K562 (cell line): ENCODE data around the gene TLCD5. TPM values are rescaled to one million over a fixed set of nuclear protein-coding genes. Genes with fewer than 3 reads are reported as not detected.

Experiments
- ATAC-seq: fragments of 200-7000 bp; cut with Tn5 transposase; 3 replicates; pipeline ENCODE4 v1.9.1; 2020; ENCODE audit warnings: moderate library complexity
- BruUV-seq: library from RNA; stranded (reverse); fragments of 400-500 nt; replicated peaks from 2 replicates; lab custom pipeline; 2021; lab: Mats Ljungman, UMichigan
- CTCF ChIA-PET: fragments of 300-600 bp; formaldehyde crosslinking; extraction: SDS; loops from one replicate; lab custom pipeline; 2021; ENCODE audit warnings: low intra/inter-chr PET ratio; lab: Yijun Ruan, JAX
- POLR2A ChIA-PET: fragments of 300-600, 350-650 bp; sonication (Branson Sonifier 250); formaldehyde crosslinking; extraction: SDS; loops from one replicate; lab custom pipeline; 2021; ENCODE audit warnings: antibody characterized with exemption, inconsistent platforms; lab: Yijun Ruan, JAX
- DNase-seq, 4 experiments: peaks; one replicate each; pipeline versions ENCODE4 v3.0.0 to v3.0.0-alpha.2; 2011 to 2018; ENCODE audit warnings: low spot score in 3 of 4, mixed read lengths in 3 of 4; ENCODE audit errors: extremely low read depth in 1 of 4
- FAIRE-seq: peaks from 2 replicates; lab custom pipeline; 2011; peaks lifted over from hg19 to GRCh38; lab: Jason Lieb, UNC
- H2AFZ ChIP-seq: 2 replicates; pipeline ENCODE4 v1.6.0; 2011; ENCODE audit warnings: low read depth, low read length, control low read depth, inconsistent platforms
- H3K27ac ChIP-seq: fragments of 200-600 bp; 3 replicates; pipeline ENCODE4 v1.8.0; 2011; ENCODE audit warnings: low read depth, mild to moderate bottlenecking, control low read depth, inconsistent platforms, low read length, moderate library complexity, mixed read lengths; ENCODE audit errors: extremely low read depth
- H3K27me3 ChIP-seq, 2 experiments: fragments of 300-600 bp in 1 of 2; 2 replicates in 1 of 2; 3 replicates in 1 of 2; pipeline versions ENCODE4 v1.6.0 to v1.8.0; 2011; ENCODE audit warnings: inconsistent platforms in 2 of 2, low read length in 2 of 2, mild to moderate bottlenecking in 1 of 2, mixed read lengths in 1 of 2, moderate library complexity in 1 of 2; ENCODE audit not compliant: control insufficient read depth in 2 of 2, insufficient read depth in 2 of 2
- H3K36me3 ChIP-seq: fragments of 300-600 bp; 3 replicates; pipeline ENCODE4 v1.8.0; 2011; ENCODE audit warnings: mild to moderate bottlenecking, low read length, inconsistent platforms; ENCODE audit not compliant: control insufficient read depth, insufficient read depth
- H3K4me1 ChIP-seq, 2 experiments: fragments of 200-600 bp in 1 of 2; replicated peaks in 1 of 2; 2 replicates in 1 of 2; 3 replicates in 1 of 2; pipeline versions ENCODE4 v1.5.1 to v1.8.0; 2011; ENCODE audit warnings: inconsistent platforms in 2 of 2, low read length in 2 of 2, mild to moderate bottlenecking in 1 of 2, mixed read lengths in 1 of 2, moderate library complexity in 1 of 2; ENCODE audit not compliant: control insufficient read depth in 2 of 2, insufficient read depth in 2 of 2
- H3K4me2 ChIP-seq: 2 replicates; pipeline ENCODE4 v1.6.1; 2011; ENCODE audit warnings: low read length, control low read depth, inconsistent platforms, mixed read lengths; ENCODE audit not compliant: insufficient read depth
- H3K4me3 ChIP-seq: fragments of 200-600 bp; sonication (generic), shearing (Covaris generic); 2 replicates; pipeline ENCODE4 v1.5.1; 2016; ENCODE audit warnings: control low read depth, inconsistent platforms
- H3K79me2 ChIP-seq: fragments of 200-600 bp; 3 replicates; pipeline ENCODE4 v1.8.0; 2011; ENCODE audit warnings: low read length, inconsistent platforms; ENCODE audit not compliant: control insufficient read depth, insufficient read depth
- H3K9ac ChIP-seq, 2 experiments: 2 replicates each; pipeline versions ENCODE4 v1.6.0 to v1.6.1; 2011; ENCODE audit warnings: low read depth in 2 of 2, low read length in 2 of 2, control low read depth in 1 of 2, inconsistent platforms in 1 of 2, mild to moderate bottlenecking in 1 of 2, mixed read lengths in 1 of 2; ENCODE audit not compliant: insufficient read depth in 1 of 2
- H3K9me1 ChIP-seq: one replicate; pipeline ENCODE4 v1.6.0; 2011; ENCODE audit warnings: inconsistent platforms, mild to moderate bottlenecking, low read length, moderate library complexity; ENCODE audit not compliant: control insufficient read depth, insufficient read depth
- H3K9me3 ChIP-seq: replicated peaks from 2 replicates; pipeline ENCODE4 v1.5.1; 2011; ENCODE audit warnings: low read depth, low read length, inconsistent platforms; ENCODE audit not compliant: control insufficient read depth, insufficient read depth
- H4K20me1 ChIP-seq: replicated peaks from 2 replicates; pipeline ENCODE4 v1.6.1; 2011; ENCODE audit warnings: low read length, inconsistent platforms, mixed read lengths; ENCODE audit not compliant: control insufficient read depth, insufficient read depth
- PBX2 ChIP-seq, 2 experiments: IDR thresholded peaks in 1 of 2; conservative IDR thresholded peaks in 1 of 2; 2 replicates each; pipeline ENCODE4 v1.6.1; 2016; ENCODE audit warnings: low read depth in 2 of 2, mild to moderate bottlenecking in 1 of 2, missing compliant biosample characterization in 1 of 2, missing genetic modification characterization in 1 of 2, moderate library complexity in 1 of 2
- RREB1 ChIP-seq: fragments of 250-450 bp; sonication (Bioruptor Pico); IDR thresholded peaks from 2 replicates; pipeline ENCODE4 v1.4.0; 2020
- TAF9B ChIP-seq: fragments of 450-650 bp; IDR thresholded peaks from 2 replicates; pipeline ENCODE4 v1.6.1; 2018; ENCODE audit warnings: mild to moderate bottlenecking; ENCODE audit not compliant: partially characterized antibody
- WGBS: fragments of 100-300 bp; shearing (Covaris generic); methylation state at CpG from one replicate; pipeline ENCODE4 v1.1.6; 2016; ENCODE audit warnings: low coverage, mixed read lengths; ENCODE audit not compliant: insufficient coverage; ENCODE audit errors: missing lambda C conversion rate; 5-methylcytosine and 5-hydroxymethylcytosine counted together
- in situ Hi-C: fragments of 300-500 bp; cut with MboI; formaldehyde crosslinking; loops from 4 replicates; pipeline ENCODE4 v1.15.0; 2018; ENCODE audit warnings: inconsistent platforms, mixed read lengths
- intact Hi-C: fragments of 100-400 bp; cut with micrococcal nuclease; formaldehyde crosslinking; loops from 2 replicates; pipeline ENCODE4 v1.14.2; 2022
- polyA plus RNA-seq, 8 experiments: library from polyadenylated mRNA; depleted of rRNA in 4 of 8; stranded (reverse) in 5 of 8; unstranded in 3 of 8; fragments of >200 nt; fragmentation: Nextera tagmentation in 2 of 8; fragmentation: Illumina TruSeq in 1 of 8; extraction: Ambion mirVana in 2 of 8; extraction: Trizol in 1 of 8; gene quantifications; 2 replicates each; pipeline versions ENCODE4 v1.2.1 to v1.2.3, GENCODE V29; 2011 to 2014; ENCODE audit warnings: inconsistent platforms in 1 of 8, missing spikeins in 1 of 8
- total RNA-seq, 7 experiments: library from RNA; depleted of rRNA in 6 of 7; stranded (reverse); fragments of >200 nt in 6 of 7; fragmentation: Illumina TruSeq in 2 of 7; extraction: Trizol in 2 of 7; gene quantifications; 2 replicates each; pipeline versions ENCODE4 v1.2.1 to v1.2.3, GENCODE V29; 2011 to 2021; ENCODE audit warnings: low replicate concordance in 1 of 7
- TF ChIP-seq, protein P1 (sequence below): fragments of 250-450 bp; sonication (Bioruptor Pico); IDR thresholded peaks from 2 replicates; pipeline ENCODE4 v1.8.0; 2022; ENCODE audit warnings: inconsistent platforms
- TF ChIP-seq, protein P2 (sequence below): fragments of 450-650 bp; IDR thresholded peaks from 2 replicates; pipeline ENCODE4 v1.6.1; 2016; ENCODE audit warnings: low read depth, mild to moderate bottlenecking, moderate library complexity

Gene TLCD5
- total and polyA plus RNA-seq, 9 of the 15 experiments (the other 6 are each of a cell fraction or from before 2014, with no cell fraction given): 0.94 to 5.1 (median 1.6) TPM

DNA sequence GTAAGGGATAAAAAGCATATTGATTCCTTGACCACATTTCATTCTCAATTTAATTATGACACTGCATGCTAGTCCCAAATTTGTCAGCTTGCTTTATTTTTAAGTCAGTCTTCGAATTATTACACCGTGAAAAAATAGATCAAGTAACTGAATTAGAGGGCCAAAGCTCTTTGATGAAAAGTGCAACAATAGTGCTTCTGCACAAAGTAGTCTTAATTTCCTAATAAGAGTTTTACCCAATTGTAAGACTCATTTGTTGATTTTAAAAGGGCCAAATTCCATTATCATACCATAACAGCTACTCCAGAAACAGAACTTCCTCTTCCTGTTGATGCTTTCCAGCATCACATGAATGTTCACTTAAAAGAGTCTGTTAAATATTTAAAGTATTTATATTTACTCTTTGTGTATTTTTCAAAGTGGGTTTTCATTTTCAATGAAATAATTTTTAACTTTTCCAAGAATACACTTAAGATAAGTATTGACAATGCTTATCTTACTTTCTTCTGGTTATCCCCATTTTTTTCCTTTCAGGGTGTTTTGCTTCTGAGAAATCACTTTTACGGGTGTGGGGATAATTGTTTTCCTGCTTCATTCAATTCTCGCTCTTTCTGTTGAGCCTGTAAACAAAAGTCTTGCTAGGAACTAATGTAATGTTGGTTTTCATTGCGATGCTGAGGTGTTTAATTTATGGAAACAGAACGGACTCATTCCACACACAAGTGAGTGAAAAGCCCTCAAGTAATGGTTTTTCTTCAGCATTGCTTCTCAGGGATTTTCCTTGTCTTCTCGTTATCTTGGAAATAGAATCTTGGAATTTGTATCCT, 13.2 kb downstream of the TLCD5 start (continued):
- TF ChIP-seq, protein P1, sequence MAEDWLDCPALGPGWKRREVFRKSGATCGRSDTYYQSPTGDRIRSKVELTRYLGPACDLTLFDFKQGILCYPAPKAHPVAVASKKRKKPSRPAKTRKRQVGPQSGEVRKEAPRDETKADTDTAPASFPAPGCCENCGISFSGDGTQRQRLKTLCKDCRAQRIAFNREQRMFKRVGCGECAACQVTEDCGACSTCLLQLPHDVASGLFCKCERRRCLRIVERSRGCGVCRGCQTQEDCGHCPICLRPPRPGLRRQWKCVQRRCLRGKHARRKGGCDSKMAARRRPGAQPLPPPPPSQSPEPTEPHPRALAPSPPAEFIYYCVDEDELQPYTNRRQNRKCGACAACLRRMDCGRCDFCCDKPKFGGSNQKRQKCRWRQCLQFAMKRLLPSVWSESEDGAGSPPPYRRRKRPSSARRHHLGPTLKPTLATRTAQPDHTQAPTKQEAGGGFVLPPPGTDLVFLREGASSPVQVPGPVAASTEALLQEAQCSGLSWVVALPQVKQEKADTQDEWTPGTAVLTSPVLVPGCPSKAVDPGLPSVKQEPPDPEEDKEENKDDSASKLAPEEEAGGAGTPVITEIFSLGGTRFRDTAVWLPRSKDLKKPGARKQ (CRISPR knock-in tag): no peak

- 5% methylated on average over 6 of the region's 6 CpGs for WGBS
- Histone ChIP-seq H3K4me3 (peak overlapping the region; percentile 72; the same call in 1 of the 2 replicates), H3K4me1 (peaks cover 18 to 38% of the 10 kb centered on the region in 2 experiments; a peak in 4 of 5 replicates), H3K9me1 (no peaks in the 10 kb centered on the region), H3K27me3 (no peaks in the 10 kb centered on the region), H3K27ac (peak overlapping the region; percentile 84), H3K9ac (peak overlapping the region in 1 of 2 experiments; percentile 85; a peak in 2 of 4 replicates), H3K79me2 (peaks cover 81% of the 10 kb centered on the region), H3K9me3 (no peaks in the 10 kb centered on the region), H2AFZ (no peak overlapping the region), H3K36me3 (no peaks in the 10 kb centered on the region), H4K20me1 (peaks cover 14% of the 10 kb centered on the region; the same call in 1 of the 2 replicates), H3K4me2 (peak overlapping the region; percentile 68)
- POLR2A ChIA-PET: interaction anchor here (0.5 to 2.9 kb wide), 12 partner anchors 9 to 182 kb away, joined by 3 to 17 read pairs (median 4); partner anchors contain the start of gene TLCD5
- ATAC-seq: peak; percentile 77
- in situ Hi-C loops (loop anchor here (5.0 kb wide), 1 partner anchor 163 kb away; no protein-coding TSS in a partner anchor), intact Hi-C loops (loop anchor here (5.0 to 10.0 kb wide), 3 partner anchors 48 to 345 kb away; no protein-coding TSS in a partner anchor)
- CTCF ChIA-PET: no interaction called here
- FAIRE-seq: peak; percentile 99
- peak; percentile 64 to 94 (median 78) for DNase-seq
- BruUV-seq: no TSS peak
- TF ChIP-seq, protein P2, sequence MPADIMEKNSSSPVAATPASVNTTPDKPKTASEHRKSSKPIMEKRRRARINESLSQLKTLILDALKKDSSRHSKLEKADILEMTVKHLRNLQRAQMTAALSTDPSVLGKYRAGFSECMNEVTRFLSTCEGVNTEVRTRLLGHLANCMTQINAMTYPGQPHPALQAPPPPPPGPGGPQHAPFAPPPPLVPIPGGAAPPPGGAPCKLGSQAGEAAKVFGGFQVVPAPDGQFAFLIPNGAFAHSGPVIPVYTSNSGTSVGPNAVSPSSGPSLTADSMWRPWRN: peak; percentile 78
- no peak for TF ChIP-seq RREB1 (CRISPR knock-in tag)
- peak; percentile 72 for TF ChIP-seq TAF9B
- no peak for TF ChIP-seq PBX2 (CRISPR knock-in tag; IDR thresholded peaks at IDR 0.05; ENCODE audit: low read depth)
- peak; percentile 55; the same call in 1 of the 2 replicates for TF ChIP-seq PBX2 (tag; conservative IDR thresholded peaks at IDR 0.05; ENCODE audit: low read depth)
Measured at GRCh38 chr11:120339394-120339890, 14.3 kb downstream of the TLCD5 start.
